Left cardiac atrium (tissue), 2 donors: Measurements from ENCODE around the gene APH1B. TPM values are rescaled to one million over a fixed set of nuclear protein-coding genes. Genes with fewer than 3 reads are reported as not detected.

Experiments used
- total RNA-seq, 2 donors: library from RNA; stranded (reverse); fragmentation: NEBNext Ultra II Directional; extraction: Animal tissue kit (Norgen Biotek cat#: 25700); gene quantifications; one replicate each; pipeline ENCODE4 v1.2.1, GENCODE V29; 2021
- donor health status: DM: no; HTN: yes; CAD: no; lungs with severe emphysema.
- donor health status: DM: yes; HTN: yes; CAD: no.

Gene APH1B
- total RNA-seq, 2 donors from 2014 or later: 9.6 to 11.8 TPM

Other genes starting within 250 kb of the APH1B start
- 1,000 to 10,000 TPM; 8,049 to 9,104 TPM for gene TPM1, start 234.9 kb upstream of the APH1B start, total RNA-seq
- 10 to 100 TPM; 18.2 to 20.3 TPM for gene LACTB, start 155.7 kb upstream of the APH1B start, total RNA-seq
- gene RPS27L, start 120.1 kb upstream of the APH1B start, total RNA-seq: 100 to 1,000 TPM; 137 to 159 TPM
- gene RAB8B, start 88.0 kb upstream of the APH1B start, total RNA-seq: 10 to 100 TPM; 19.7 to 21.9 TPM
- gene CA12, start 104.2 kb downstream of the APH1B start, total RNA-seq: 1 to 10 TPM; 2.3 to 5.4 TPM
- gene USP3, start 227.0 kb downstream of the APH1B start, total RNA-seq: 10 to 100 TPM; 20.1 to 27.4 TPM